B cell (primary cell): ENCODE data around the gene KIF13A. TPM values are rescaled to one million over a fixed set of nuclear protein-coding genes. Genes with fewer than 3 reads are reported as not detected.
"Not testable (repeated sequence)": the region's sequence is repeated elsewhere in the genome, so short reads cannot be mapped to it uniquely, and the experiment has no call there.

Experiments
- ATAC-seq: fragments of 200-7000 bp; cut with Tn5 transposase; one replicate; pipeline ENCODE4 v1.10.0; 2021; ENCODE audit warnings: low read depth, mild to moderate bottlenecking, moderate number of reproducible peaks, moderate library complexity
- CTCF ChIA-PET: fragments of 350-600 bp; sonication (Branson Sonifier 250); formaldehyde crosslinking; loops from one replicate; lab custom pipeline; 2021; ENCODE audit warnings: antibody characterized with exemption, inconsistent platforms; lab: Charles Lee
- POLR2A ChIA-PET: fragments of 350-600 bp; sonication (Branson Sonifier 250); formaldehyde crosslinking; loops from one replicate; lab custom pipeline; 2021; ENCODE audit warnings: antibody characterized with exemption; lab: Charles Lee
- DNase-seq: peaks from one replicate; pipeline ENCODE4 v3.0.0; 2013
- H2AFZ ChIP-seq: 2 replicates; pipeline ENCODE4 v1.6.1; 2012; ENCODE audit warnings: mild to moderate bottlenecking, low read depth, low read length; ENCODE audit not compliant: insufficient read depth, poor library complexity, severe bottlenecking
- H3K27ac ChIP-seq, 2 donors: 1 replicate in 1 of 2; 2 replicates in 1 of 2; pipeline ENCODE4 v1.5.1; 2012 to 2013; ENCODE audit warnings: low read length in 2 of 2, mild to moderate bottlenecking in 2 of 2, moderate library complexity in 1 of 2
- H3K27me3 ChIP-seq, 4 experiments: fragments of 200-600 bp in 1 of 4; sonication (generic) in 1 of 4; replicated peaks in 1 of 4; 1 replicate in 2 of 4; 2 replicates in 2 of 4; pipeline versions ENCODE4 v1.6.1 to v1.7.0; 2013 to 2016; ENCODE audit warnings: low read length in 3 of 4, mild to moderate bottlenecking in 2 of 4, mixed read lengths in 1 of 4, moderate library complexity in 1 of 4; ENCODE audit not compliant: insufficient read depth in 4 of 4, control insufficient read depth in 3 of 4; ENCODE audit errors: control extremely low read depth in 1 of 4
- H3K36me3 ChIP-seq, 2 experiments: replicated peaks in 1 of 2; 1 replicate in 1 of 2; 2 replicates in 1 of 2; pipeline versions ENCODE4 v1.6.1 to v1.7.1; 2013; ENCODE audit warnings: low read length in 1 of 2; ENCODE audit not compliant: insufficient read depth in 2 of 2, control insufficient read depth in 1 of 2; ENCODE audit errors: control extremely low read depth in 1 of 2, extremely low read depth in 1 of 2
- H3K4me1 ChIP-seq, 2 donors: fragments of 200-600 bp in 1 of 2; sonication (generic) in 1 of 2; 1 replicate in 1 of 2; 2 replicates in 1 of 2; pipeline versions ENCODE4 v1.5.1 to v1.6.1; 2013 to 2017; ENCODE audit warnings: low read length in 2 of 2; ENCODE audit not compliant: control insufficient read depth in 2 of 2, insufficient read depth in 2 of 2
- H3K4me2 ChIP-seq: replicated peaks from 2 replicates; pipeline ENCODE3; 2012; ENCODE audit warnings: mild to moderate bottlenecking, low read depth, low read length; ENCODE audit not compliant: poor library complexity, severe bottlenecking
- H3K4me3 ChIP-seq, 5 experiments: fragments of 200-600 bp in 1 of 5; sonication (generic) in 1 of 5; 1 replicate in 3 of 5; 2 replicates in 2 of 5; pipeline versions ENCODE4 v1.5.1 to v1.7.0; 2011 to 2016; ENCODE audit warnings: low read length in 4 of 5, mild to moderate bottlenecking in 4 of 5, low read depth in 2 of 5, control low read depth in 1 of 5, moderate library complexity in 1 of 5; ENCODE audit not compliant: insufficient read depth in 1 of 5; ENCODE audit errors: control extremely low read depth in 1 of 5, extremely low read depth in 1 of 5
- H3K79me2 ChIP-seq: fragments of 200-600 bp; sonication (generic); one replicate; pipeline ENCODE4 v1.6.0; 2016; ENCODE audit warnings: low read length; ENCODE audit not compliant: control insufficient read depth, insufficient read depth
- H3K9ac ChIP-seq: fragments of 200-600 bp; sonication (generic); 2 replicates; pipeline ENCODE4 v1.6.1; 2017; ENCODE audit warnings: mild to moderate bottlenecking, low read length, moderate library complexity
- H3K9me3 ChIP-seq, 3 donors: one replicate each; pipeline versions ENCODE4 v1.6.1 to v1.7.1; 2013; ENCODE audit warnings: low read length in 2 of 3; ENCODE audit not compliant: control insufficient read depth in 2 of 3, insufficient read depth in 1 of 3; ENCODE audit errors: control extremely low read depth in 1 of 3
- H4K20me1 ChIP-seq: 2 replicates; pipeline ENCODE4 v1.6.0; 2012; ENCODE audit warnings: mild to moderate bottlenecking, low read length; ENCODE audit not compliant: insufficient read depth, control insufficient read depth, poor library complexity, severe bottlenecking
- H3K27ac Mint-ChIP-seq: one replicate; pipeline ENCODE4 v1.8.0; 2021; ENCODE audit warnings: mixed read lengths
- H3K27me3 Mint-ChIP-seq: one replicate; pipeline ENCODE4 v1.8.0; 2021; ENCODE audit warnings: mixed read lengths
- H3K4me1 Mint-ChIP-seq: one replicate; pipeline ENCODE4 v1.8.0; 2021; ENCODE audit warnings: mixed read lengths
- H3K4me3 Mint-ChIP-seq: one replicate; pipeline ENCODE4 v1.8.0; 2021; ENCODE audit warnings: mixed read lengths
- H3K9me3 Mint-ChIP-seq: one replicate; pipeline ENCODE4 v1.8.0; 2022; ENCODE audit warnings: mixed read lengths; ENCODE audit not compliant: insufficient read depth
- EZH2 ChIP-seq: IDR thresholded peaks from 2 replicates; pipeline ENCODE4 v1.6.1; 2012; ENCODE audit warnings: borderline replicate concordance, low read depth, mild to moderate bottlenecking, moderate library complexity, low read length; ENCODE audit not compliant: insufficient read depth, poor library complexity, severe bottlenecking
- WGBS: methylation state at CpG from one replicate; pipeline ENCODE4 v1.1.5; 2013; ENCODE audit warnings: missing lambda C conversion rate; ENCODE audit not compliant: insufficient coverage; 5-methylcytosine and 5-hydroxymethylcytosine counted together
- intact Hi-C: fragments of 100-400 bp; cut with micrococcal nuclease; formaldehyde crosslinking; loops from one replicate; pipeline ENCODE4 v1.10.0; 2022
- polyA plus RNA-seq: library from polyadenylated mRNA; depleted of rRNA; stranded (reverse); fragments of >200 nt; gene quantifications from 2 replicates; pipeline ENCODE4 v1.2.3, GENCODE V29; 2012
- total RNA-seq, 2 donors: library from RNA; stranded (reverse); fragments of 120-200 nt in 1 of 2; gene quantifications; 1 replicate in 1 of 2; 2 replicates in 1 of 2; pipeline versions ENCODE4 v1.2.3 to v1.2.4, GENCODE V29; 2013 to 2022
- TF ChIP-seq, protein P1 (sequence below): fragments of 200-600 bp; IDR thresholded peaks from one replicate; pipeline ENCODE4 v1.8.0; 2022; ENCODE audit warnings: antibody characterized with exemption, mild to moderate bottlenecking

KIF13A gene
- total and polyA plus RNA-seq, 2 donors (not counting 1 experiment from before 2014, with no cell fraction given), result 2.1 to 23.4 TPM

DNA sequence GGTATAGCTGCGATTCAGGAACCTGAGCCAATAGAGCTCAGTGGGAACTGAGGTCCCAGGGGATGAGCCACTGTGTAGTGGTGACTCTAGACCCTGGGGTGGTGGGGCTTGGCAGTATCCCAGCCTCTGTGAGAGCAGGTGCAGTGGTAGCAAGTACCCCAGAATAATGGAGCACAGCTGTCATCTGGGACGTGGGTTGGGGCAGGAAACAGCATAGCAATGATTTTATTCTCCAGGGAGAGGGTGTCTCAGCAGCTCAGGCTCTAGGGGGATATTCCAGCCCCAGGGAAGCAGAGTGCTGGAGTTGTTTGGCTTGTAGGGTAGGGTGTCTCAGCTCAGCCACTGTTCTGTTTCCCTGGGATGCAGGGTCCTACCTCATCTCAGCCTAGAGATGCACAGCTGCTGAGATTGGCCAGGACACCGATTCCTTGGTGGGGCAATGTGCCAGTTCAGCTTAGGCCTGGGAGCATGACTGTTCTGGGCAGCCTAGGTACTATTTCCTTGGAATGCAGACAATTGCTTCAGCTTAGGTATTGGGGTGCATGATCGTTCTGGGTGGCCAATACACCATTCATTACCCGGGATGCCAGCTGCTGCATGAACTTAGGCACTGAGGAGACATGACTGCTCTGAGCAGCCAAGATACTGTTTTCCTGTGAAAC lies 246.7 kb downstream of the KIF13A start:
- no peaks in the 10 kb centered on the region for H3K36me3 ChIP-seq
- no peaks in the 10 kb centered on the region for H4K20me1 ChIP-seq
- ATAC-seq (no peak), DNase-seq (no peak)
- 35% methylated on average over 5 of the region's 5 CpGs for WGBS
- H3K9me3 Mint-ChIP-seq, result peaks cover 14% of the 10 kb centered on the region
- H3K4me2 ChIP-seq, result no peak overlapping the region
- intact Hi-C loops, result no loop called here
- H3K4me3 Mint-ChIP-seq, result no peak overlapping the region
- H3K4me3 ChIP-seq, result no peak overlapping the region
- H3K27ac Mint-ChIP-seq, result no peak overlapping the region
- no peak overlapping the region for H3K27ac ChIP-seq
- peaks cover 0 to 4% of the 10 kb centered on the region in 2 donors for H3K4me1 ChIP-seq
- no peak overlapping the region for H3K9ac ChIP-seq
- H3K27me3 ChIP-seq, result no peaks in the 10 kb centered on the region
- ChIA-PET CTCF (no interaction called here), POLR2A (no interaction called here)
- H3K79me2 ChIP-seq, result no peaks in the 10 kb centered on the region
- H3K4me1 Mint-ChIP-seq, result peaks cover 12% of the 10 kb centered on the region
- H3K27me3 Mint-ChIP-seq, result no peaks in the 10 kb centered on the region
- TF ChIP-seq EZH2, result no peak
- TF ChIP-seq, protein P1, sequence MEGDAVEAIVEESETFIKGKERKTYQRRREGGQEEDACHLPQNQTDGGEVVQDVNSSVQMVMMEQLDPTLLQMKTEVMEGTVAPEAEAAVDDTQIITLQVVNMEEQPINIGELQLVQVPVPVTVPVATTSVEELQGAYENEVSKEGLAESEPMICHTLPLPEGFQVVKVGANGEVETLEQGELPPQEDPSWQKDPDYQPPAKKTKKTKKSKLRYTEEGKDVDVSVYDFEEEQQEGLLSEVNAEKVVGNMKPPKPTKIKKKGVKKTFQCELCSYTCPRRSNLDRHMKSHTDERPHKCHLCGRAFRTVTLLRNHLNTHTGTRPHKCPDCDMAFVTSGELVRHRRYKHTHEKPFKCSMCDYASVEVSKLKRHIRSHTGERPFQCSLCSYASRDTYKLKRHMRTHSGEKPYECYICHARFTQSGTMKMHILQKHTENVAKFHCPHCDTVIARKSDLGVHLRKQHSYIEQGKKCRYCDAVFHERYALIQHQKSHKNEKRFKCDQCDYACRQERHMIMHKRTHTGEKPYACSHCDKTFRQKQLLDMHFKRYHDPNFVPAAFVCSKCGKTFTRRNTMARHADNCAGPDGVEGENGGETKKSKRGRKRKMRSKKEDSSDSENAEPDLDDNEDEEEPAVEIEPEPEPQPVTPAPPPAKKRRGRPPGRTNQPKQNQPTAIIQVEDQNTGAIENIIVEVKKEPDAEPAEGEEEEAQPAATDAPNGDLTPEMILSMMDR, result no peak
- H3K9me3 ChIP-seq, result peaks cover 2 to 41% (median 21%) of the 10 kb centered on the region in 3 donors
- no peak overlapping the region for H2AFZ ChIP-seq

DNA sequence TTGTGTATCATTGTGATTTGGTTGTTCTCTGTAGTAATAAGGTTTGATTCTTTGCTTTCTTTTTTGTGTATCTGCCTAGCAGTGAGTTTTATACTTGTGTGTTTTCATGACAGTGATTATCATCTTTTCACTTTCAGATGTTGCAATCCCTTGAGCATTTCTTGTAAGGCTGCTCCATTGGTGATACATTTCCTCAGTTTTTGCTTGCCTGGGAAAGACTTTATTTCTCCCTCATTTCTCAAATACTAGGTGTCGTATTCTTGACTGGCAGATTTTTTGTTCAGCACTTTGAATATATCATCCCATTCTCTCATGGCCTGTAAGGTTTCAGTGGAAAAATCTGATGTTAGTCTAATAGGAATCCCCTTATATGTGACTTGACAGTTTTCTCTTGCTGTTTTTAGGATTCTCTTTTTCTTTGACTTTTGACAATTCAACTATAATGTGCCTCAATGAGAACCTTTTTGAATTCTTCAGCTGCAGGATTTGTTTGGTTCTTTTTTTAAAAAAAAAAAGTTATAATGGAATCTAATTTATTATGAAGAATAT lies 249.7 kb downstream of the KIF13A start:
- Mint-ChIP-seq H3K27me3 (no peaks in the 10 kb centered on the region), H3K4me3 (no peak overlapping the region), H3K9me3 (peaks cover 14% of the 10 kb centered on the region), H3K27ac (no peak overlapping the region), H3K4me1 (no peaks in the 10 kb centered on the region)
- no peak overlapping the region for H3K27ac ChIP-seq
- intact Hi-C loops, result no loop called here
- H2AFZ ChIP-seq, result no peak overlapping the region
- DNase-seq (no peak), ATAC-seq (no peak)
- CTCF ChIA-PET, result no interaction called here
- H3K9ac ChIP-seq, result no peak overlapping the region
- no peaks in the 10 kb centered on the region for H3K79me2 ChIP-seq
- H3K36me3 ChIP-seq, result no peaks in the 10 kb centered on the region
- no peak overlapping the region for H3K4me3 ChIP-seq
- no peaks in the 10 kb centered on the region for H3K4me1 ChIP-seq
- H4K20me1 ChIP-seq, result no peaks in the 10 kb centered on the region
- no peak for TF ChIP-seq EZH2
- TF ChIP-seq, protein P1, result no peak
- H3K4me2 ChIP-seq, result no peak overlapping the region
- peaks cover 2 to 34% (median 21%) of the 10 kb centered on the region in 3 donors for H3K9me3 ChIP-seq
- POLR2A ChIA-PET, result no interaction called here
- WGBS, result no CpG with 5 or more reads among the region's 1 CpG
- H3K27me3 ChIP-seq, result no peaks in the 10 kb centered on the region

DNA sequence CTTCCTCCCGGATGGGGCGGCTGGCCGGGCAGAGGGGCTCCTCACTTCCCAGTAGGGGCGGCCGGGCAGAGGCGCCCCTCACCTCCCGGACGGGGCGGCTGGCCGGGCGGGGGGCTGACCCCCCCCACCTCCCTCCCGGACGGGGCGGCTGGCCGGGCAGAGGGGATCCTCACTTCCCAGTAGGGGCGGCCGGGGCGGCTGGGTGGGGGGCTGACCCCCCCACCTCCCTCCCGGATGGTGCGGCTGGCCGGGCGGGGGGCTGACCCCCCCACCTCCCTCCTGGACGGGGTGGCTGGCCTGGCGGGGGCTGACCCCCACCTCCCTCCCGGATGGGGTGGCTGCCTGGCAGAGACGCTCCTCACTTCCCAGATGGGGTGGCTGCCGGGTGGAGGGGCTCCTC lies 252.1 kb downstream of the KIF13A start:
- ATAC-seq, POLR2A ChIA-PET, H3K27me3 ChIP-seq, H3K27ac ChIP-seq, H3K9ac ChIP-seq, H3K4me2 ChIP-seq, intact Hi-C loops, H2AFZ ChIP-seq, H4K20me1 ChIP-seq, H3K4me3 Mint-ChIP-seq, H3K27me3 Mint-ChIP-seq, CTCF ChIA-PET, H3K27ac Mint-ChIP-seq, DNase-seq, H3K36me3 ChIP-seq, H3K4me1 Mint-ChIP-seq, H3K4me1 ChIP-seq, H3K79me2 ChIP-seq, H3K4me3 ChIP-seq: not testable (repeated sequence)
- 100% methylated on average over 3 of the region's 27 CpGs for WGBS
- peaks cover 14% of the 10 kb centered on the region for H3K9me3 Mint-ChIP-seq
- peaks cover 2 to 27% (median 21%) of the 10 kb centered on the region in 3 donors for H3K9me3 ChIP-seq
